NCI-H510A (cell line): Measurements from ENCODE around the gene TSGA10.
A peak's percentile ranks its signal among the peaks of the same experiment; 100 is the strongest.
"Not testable (repeated sequence)": the region's sequence is repeated elsewhere in the genome, so short reads cannot be mapped to it uniquely, and the experiment has no call there.

ENCODE experiments used
- DNase-seq: peaks from one replicate; lab custom pipeline; 2025; lab: John Stamatoyannopoulos, UW

TSGA10 gene, protein sequence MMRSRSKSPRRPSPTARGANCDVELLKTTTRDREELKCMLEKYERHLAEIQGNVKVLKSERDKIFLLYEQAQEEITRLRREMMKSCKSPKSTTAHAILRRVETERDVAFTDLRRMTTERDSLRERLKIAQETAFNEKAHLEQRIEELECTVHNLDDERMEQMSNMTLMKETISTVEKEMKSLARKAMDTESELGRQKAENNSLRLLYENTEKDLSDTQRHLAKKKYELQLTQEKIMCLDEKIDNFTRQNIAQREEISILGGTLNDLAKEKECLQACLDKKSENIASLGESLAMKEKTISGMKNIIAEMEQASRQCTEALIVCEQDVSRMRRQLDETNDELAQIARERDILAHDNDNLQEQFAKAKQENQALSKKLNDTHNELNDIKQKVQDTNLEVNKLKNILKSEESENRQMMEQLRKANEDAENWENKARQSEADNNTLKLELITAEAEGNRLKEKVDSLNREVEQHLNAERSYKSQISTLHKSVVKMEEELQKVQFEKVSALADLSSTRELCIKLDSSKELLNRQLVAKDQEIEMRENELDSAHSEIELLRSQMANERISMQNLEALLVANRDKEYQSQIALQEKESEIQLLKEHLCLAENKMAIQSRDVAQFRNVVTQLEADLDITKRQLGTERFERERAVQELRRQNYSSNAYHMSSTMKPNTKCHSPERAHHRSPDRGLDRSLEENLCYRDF

DNA sequence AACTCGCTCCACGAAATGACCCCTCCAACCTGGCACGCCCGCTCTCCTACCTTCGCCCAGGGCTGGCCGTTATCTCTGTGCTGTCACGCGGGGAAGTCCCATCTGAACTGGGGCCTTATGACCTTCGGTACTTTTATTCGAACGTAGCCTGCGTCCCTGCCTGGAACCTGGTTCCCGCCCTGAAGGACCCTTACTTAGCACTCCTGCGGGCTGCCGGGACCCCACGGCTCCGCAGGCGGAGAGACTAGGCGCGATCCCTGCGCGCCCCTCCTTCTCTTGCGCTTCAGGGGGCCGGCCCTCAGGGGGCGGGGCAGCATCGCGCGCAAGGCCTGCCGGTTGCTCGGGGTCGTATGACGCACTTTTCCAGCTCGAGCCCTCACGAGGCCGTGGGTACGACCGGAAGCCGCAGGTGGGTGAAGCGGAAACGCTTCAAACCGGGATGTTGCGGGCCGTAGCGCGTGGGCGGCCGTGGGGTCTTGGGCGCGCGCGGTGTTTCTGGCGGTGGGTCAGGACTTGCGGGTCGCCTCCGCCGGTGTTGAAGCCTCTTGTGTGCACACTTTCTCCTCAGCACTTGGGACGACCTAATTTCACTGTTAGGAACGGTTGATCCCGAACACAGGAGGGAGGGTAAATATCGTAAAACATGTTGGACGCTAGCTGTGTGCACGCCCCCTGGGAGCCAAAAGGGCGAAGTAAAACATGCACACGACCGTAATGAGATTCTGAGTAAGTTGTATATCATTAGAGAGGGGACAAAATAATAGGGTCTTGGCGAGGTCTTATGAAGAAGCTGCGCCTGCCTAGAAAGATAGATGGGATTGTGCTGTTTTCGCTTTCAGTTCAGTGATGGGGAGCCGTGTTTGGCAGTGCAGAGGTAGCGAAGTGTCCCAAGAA, at the start of gene TSGA10, which contains the start of gene LIPT1:
Gene TSGA10 (minus strand): TSS at position 300 of the 894 bp plus-strand sequence. CDS start 45,503 bp downstream, outside the sequence.
Gene LIPT1 (plus strand): TSS at position 325 of the 894 bp plus-strand sequence. CDS start 6,991 bp downstream, outside the sequence.
- peak; percentile 68 for DNase-seq

DNA sequence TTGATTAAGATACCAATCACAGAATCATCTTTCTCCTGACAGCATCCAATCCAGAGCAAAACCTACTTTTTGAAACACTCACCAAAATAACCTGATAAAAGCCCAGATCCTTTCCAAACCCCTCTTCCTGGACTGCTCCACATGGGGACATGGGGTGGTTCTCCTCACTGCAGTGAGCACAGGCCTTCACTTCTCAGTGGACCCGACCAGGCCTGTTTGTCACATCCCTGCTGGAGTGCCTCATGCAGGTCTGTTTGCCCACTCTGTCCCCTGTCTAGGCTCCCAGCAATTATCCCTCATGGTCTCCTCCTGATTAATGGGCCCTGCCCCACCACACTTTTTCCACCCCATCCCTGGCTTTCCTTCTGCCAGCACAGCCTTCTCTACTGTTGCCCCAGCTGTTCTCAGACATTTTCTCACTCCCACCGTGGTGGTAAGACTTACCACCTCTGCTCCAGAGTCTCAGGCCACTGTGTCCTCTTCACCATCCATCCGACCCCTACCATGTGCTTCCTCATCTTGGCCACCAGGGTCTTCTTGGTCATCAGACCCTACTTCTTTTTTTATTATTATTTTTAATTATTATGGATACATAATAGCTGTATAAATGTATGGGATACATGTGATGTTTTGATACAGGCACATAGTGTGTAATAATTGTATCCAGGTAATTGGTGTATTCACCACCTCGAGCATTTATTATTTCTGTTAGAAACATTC, 47.4 kb upstream of the TSGA10 start:
- DNase-seq, result no peak

DNA sequence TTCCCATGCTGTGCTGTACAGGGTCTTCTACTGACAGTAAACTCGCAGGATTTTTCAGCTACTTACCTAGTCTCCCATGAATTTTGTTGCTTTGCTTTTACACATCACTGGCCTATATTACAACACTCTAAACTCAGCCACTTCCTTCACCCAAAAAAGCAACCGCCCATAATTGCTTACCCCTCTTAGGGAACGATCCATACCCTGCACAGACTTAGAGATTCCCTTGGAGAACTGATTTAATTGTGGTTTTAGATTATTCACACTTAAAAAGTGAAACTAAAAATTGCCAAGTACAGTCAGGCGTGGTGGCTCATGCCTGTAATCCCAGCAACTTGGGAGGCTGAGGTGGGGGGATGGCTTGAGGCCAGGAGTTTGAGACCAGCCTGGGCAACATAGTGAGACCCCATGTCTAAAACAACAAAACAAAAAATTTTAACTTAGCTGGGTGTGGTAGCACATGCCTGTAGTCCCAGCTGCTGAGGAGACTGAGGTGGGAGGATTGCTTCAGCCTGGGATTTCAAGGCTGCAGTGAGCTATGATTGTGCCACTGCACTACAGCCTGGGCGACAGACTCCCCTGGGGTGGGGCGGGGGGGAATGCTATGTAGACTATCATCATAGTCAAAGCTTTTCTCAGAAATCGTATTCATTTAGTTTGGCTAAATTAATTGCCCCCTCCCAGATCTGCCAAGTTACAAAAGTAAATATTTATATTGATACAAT, 45.5 kb upstream of the TSGA10 start:
- no peak for DNase-seq

DNA sequence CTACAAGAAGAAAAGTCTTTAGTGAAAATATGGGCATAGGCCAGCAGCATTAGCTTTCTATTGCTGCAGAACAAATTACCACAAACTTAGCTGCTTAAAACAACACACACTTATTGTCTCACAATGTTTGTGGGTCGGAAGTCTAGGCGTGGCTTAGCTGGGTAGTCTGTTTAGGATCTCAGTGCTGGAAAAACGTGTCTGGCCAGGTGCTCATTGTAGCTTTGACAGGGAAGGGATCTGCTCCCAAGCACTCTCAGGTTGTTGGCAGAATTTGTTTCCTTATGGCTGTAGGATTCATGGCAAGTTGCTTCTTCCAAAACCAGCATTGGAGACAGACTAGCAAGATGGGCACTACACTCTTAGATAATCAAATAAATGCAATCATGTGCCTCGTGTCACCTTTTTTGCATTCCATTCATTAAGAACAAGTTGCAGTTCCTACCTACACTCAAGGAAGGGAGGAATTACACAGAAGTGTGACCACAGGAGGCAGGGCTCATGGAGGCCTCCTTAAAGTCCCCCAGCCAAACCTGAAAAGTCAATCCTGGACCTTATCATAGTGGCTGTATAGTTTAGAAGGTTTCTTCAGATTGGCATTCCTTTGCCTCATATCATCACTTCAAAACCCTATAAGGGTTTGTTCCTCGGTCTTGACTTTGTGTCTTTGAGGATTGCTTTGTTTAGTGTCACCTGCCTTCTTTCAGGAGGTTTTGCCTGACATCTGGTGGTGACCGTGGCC, 43.5 kb upstream of the TSGA10 start:
- no peak for DNase-seq

DNA sequence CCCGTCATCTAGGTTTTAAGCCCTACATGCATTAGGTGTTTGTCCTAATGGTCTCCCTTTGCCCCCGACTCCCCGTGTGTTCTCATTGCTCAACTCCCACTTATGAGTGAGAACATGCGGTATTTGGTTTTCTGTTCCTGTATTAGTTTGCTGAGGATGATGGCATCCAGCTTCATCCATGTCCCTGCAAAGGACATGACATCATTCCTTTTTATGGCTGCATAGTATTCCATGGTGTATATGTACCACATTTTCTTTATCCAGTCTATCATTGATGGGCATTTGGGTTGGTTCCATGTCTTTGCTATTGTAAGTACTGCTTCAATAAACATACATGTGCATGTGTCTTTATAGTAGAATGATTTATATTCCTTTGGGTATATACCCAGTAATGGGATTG, 37.6 kb upstream of the TSGA10 start:
- not testable (repeated sequence) for DNase-seq

DNA sequence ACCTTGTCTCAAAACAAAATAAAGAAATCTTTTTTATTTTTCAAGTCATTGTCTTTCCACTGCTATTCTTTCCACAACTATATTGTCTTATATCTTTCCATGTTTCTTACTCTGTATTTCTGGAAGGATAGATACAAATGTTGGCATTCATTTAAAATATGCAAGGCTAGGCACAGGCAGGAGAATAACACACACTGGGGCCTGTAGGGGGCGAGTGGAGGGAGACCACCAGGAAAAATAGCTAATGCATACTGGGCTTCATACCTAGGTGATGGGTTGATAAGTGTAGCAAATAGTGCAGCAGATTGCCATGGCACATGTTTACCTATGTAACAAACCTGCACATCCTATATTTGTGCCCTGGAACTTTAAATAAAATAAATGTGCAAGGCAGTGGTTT, 35.8 kb upstream of the TSGA10 start:
- no peak for DNase-seq

DNA sequence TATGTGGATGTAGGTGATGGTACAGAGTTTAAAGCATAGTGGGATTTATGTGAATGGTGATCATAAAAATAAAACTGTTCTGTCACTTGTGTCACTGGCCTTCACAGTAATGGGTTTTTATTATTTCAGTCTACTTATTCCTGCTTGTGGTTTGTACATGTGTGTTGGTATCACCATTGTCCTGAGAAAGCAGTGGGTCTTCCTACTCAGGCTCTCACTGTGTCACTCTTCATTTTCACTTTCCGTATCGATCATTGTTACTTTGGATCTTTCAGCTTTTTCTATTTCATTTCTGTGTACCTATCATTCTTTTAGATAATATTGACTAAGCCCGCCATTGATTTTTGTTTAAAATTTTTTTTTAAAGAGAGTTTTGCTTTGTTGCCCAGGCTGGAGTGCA, 33.6 kb upstream of the TSGA10 start:
- no peak for DNase-seq

DNA sequence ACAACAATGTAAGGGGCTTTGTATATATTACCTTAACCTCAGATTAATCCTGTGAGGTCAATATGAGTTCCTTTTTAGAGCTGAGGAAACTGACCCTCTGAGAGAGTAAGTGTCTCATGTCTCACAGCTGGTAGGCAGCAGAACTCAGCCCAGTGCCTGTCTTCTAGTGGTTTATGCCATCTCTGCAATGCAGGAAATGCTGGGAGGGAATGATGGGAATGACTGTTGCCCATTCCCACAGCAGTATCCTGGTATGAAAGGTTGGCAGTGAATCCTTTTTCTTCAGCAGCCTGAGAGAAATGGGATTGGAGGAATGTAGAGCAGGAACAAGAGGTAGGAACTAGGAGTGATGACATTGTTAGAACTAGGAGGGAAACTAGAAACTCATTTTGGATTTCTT, 32.3 kb upstream of the TSGA10 start:
- DNase-seq, result no peak

DNA sequence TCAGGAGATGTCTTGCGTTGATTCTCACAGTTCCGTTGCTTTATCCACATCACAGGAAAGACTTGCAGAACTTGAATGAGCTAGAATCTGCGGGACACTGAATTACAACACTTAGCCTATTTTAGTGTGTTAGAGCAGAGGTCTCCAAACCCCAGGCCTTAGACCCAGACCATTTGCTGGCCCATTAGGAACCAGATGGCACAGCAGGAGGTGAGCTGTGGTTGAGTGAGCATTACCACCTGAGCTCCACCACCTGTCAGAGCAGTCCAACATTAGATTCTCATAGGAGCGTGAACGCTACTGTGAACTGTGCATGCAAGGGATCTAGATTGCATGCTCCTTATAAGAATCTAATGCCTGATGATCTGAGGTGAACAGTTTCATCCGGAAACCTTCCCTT, 30.1 kb upstream of the TSGA10 start:
- no peak for DNase-seq

DNA sequence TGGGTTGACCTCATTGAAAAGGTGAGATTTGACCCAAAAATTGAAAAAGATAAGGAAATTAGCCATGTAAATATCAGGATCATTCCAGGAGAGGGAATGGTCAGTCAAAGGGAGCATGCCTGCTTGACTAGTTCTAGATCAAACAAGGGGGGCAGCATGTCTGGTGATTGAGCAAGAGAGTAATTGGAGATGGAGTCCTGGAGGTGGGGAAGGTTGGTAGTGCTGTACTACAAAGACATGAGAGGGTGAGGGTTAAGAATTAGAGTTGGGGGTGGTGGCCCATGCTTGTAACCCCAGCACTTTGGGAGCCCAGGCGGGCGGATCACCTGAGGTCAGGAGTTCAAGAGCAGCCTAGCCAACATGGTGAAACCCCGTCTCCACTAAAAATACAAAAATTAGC, 28.3 kb upstream of the TSGA10 start:
- DNase-seq, result peak; percentile 25

DNA sequence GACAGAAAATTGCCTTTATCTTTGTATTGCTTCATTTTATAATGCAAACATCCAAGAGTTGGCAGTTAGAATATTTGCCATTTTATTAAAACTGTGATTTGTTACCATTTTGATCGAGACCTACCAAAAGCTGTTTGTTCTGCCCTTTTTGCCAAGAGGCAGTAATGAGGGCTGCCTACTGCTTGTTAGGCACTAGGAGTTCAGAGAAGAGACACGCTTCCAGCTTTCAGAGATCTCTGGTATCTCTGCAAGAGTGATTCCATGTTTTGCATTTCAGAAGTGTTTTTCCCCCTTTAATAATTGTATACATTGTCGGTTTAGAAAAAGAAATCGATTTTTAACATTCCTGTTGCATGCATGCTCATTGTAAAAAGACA, 26.9 kb upstream of the TSGA10 start:
- no peak for DNase-seq

DNA sequence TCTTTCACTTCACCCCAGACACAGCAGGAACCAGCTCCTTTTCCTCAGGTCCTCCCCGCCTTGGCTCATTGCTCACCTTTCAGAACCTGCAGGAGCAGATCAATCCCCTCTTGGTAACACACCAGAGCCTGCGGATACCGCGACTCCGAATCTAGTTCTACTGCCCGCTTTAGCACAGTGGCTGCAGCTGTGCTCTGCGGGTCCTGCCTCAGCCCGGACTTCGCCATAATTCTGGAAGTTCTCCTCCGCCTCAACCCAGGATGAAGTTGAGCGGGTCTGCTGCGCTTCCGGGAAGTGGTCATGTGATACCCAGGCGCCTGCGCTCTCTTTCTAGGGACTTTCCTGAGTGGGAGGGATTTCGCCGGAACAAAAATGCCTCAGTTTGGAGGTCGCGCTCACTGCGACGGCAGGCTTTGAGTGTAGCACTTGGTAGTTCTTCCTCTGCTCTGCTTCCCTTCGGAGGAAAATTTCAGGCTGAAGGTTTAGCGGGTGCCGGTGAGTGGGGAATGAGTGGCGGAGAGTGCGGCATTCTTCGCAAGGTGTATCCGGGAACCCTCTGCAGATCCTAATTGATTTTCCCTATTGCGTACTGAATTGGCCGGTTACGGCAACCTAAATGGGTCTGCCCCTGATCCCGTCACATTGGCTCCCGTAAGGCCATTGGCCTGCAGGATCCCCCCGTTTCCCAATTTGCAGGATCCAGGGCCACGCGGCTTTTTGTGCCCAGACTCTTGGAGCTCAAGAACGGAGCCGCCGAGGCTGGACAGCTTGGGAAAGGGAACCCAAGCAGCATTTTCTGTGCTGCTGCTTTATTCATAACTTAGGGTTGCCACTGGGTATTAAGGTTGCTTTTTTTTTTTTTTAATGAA, 26.2 kb upstream of the TSGA10 start, which contains the start of the genes MITD1 and MRPL30:
Gene MITD1 (minus strand): TSS at position 304 of the 869 bp plus-strand sequence. CDS start 77 bp downstream, at position 227.
Gene MRPL30 (plus strand): TSS at position 430 of the 869 bp plus-strand sequence. CDS start 5,020 bp downstream, outside the sequence.
- peak; percentile 75 for DNase-seq

DNA sequence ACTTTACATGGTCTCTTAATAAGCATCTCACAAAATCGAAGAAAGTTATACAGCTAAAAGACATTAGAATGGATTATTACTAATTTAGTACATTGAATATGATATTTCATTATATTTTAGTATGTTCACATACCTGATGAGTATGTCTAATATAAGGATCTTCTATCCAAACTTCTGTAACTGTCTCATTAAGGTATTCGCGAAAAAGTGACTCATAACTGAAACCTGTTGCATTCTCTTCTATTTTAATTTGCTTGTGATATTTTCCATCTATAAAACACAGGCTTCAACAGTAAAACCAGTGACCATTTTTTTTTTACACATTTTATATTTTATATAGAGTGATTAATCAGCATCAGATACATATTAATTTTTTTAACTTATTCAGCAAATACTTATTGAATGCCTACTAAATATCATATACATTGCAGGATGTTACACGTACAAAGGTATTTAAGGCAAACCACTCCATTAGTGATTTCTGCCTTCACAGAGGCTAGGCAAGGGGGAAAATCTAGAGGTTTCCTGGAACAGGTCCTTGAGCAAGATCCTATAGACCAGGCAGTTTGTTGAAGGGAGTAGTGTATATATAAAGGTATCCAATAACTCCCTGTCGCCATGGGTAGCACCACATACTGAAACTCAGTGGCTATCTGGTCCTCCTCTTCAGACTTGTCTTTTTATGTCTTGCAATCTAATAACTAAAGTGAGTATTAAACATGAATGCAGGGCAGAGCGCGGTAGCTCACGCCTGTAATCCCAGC, 16.8 kb upstream of the TSGA10 start:
- DNase-seq, result no peak

DNA sequence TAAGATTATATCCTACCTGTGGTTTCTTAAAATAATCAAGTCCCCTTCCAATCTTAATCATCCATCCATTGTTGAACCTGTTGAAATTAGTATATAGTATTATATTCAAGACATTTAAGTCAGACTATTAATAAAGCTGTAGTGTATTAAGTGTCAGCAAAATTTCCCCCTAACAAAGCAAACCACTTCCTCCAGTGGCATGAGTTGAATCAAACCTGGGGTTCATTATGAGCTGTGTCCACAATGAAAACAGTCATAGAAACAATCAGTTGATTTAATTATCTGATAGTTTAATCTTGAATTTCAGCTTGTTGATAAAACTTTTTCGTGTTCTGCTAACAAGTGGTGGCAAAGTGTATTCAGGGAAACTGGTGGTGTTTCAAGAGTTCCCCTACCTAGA, 14.8 kb upstream of the TSGA10 start:
- no peak for DNase-seq

DNA sequence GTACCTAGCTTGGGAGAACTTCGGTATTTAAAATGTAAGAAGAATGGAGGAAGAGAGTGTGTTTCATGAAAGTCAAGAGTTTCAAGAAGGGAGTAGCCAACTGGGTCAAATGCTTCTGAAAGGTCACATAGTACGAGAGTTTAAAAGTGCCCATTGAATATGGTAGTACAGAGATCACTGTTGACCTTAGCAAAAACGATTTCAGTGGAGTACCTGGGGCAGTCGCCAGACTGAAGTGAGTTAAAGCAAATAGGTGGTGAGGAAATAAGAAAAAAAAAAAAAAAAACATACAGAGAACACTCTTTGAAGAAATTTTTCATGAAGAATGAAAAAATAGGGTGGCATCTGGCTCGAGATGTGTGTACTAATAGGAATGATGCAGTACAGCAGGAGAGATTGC, 11.5 kb upstream of the TSGA10 start:
- no peak for DNase-seq

DNA sequence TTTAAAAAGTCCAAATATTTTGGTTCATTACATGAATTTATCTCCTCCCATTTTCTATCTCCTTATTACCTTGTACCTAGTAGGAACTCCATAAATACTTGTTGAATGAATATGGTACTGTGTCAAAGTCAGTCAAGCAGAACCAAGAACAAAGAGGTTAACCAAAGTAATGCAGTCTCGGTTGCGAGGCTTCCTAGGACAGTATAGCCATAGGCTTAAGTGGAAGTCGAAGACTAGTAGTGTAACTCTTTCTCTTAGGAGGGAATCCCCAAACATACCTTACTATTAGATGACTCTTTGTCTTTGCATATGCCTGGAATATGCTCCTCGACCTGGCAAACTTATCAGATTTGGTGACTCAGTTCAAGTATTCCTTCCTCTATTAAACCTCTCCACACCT, 4.9 kb upstream of the TSGA10 start:
- DNase-seq, result no peak

DNA sequence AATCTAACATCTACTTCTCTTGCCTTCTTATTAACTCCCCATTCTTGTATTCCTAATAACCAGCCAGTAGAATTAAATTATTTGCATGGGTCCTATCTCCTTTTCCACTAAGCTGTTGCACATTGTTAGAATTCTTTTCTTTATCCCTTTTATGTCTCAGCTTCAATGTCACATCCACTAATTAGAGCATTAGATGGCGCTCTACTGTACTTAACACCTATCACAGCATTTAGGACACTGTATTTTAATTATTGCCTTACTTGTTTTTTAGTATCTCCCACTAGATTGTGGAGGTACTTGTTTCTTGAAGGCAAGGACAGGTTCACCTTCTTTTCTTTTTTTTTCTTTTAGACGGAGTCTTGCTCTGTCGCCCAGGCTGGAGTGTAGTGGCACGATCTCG, 3.9 kb upstream of the TSGA10 start:
- DNase-seq, result no peak

DNA sequence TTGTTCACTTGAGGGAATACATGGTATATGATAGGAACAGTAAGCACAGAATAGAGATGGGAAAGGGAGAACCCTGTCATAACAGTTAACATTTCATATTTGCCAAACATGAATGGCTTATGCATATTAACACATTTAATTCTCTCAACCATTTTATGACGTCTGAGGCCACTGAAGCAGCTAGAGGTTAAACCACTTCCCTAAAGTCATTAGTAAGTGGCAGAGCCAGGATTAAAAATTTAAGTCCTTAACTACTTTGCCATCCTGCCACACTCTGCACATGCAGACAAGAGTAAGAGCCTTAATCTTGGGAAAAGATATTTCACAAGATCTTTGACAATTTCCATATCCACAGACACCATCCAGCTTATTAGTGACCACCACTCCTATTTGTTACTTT, 2.1 kb upstream of the TSGA10 start:
- no peak for DNase-seq
